T-helper 9 cell (primary cell): ENCODE data around the gene GNG12.

Source experiments
- DNase-seq: peaks from one replicate; pipeline ENCODE4 v3.0.0-alpha.2; 2020
- total RNA-seq, 2 donors: gene quantifications; one replicate each; lab custom pipeline; 2026; lab: John Stamatoyannopoulos, UW

The GNG12 gene
- total RNA-seq, result 0.35 to 0.48 reads per million in 2 donors

- DNase-seq, result no peak
Measured at GRCh38 chr1:67832737-67833601, at the start of gene GNG12. Gene GNG12, minus strand, starts transcription at chr1:67833467. Its CDS starts 125,781 bp downstream, at chr1:67707686.

GRCh38 chr1:67882196-67882958 lies 49.1 kb upstream of the GNG12 start:
- no peak for DNase-seq

GRCh38 chr1:67880056-67880601 lies 46.9 kb upstream of the GNG12 start:
- DNase-seq, result no peak

- DNase-seq, result no peak
Measured at GRCh38 chr1:67879485-67879884, 46.2 kb upstream of the GNG12 start.

GRCh38 chr1:67874501-67875111 lies 41.3 kb upstream of the GNG12 start:
- no peak for DNase-seq

GRCh38 chr1:67869233-67869632 lies 36.0 kb upstream of the GNG12 start:
- DNase-seq, result no peak

GRCh38 chr1:67863637-67864036 lies 30.4 kb upstream of the GNG12 start:
- no peak for DNase-seq

GRCh38 chr1:67862685-67863084 lies 29.4 kb upstream of the GNG12 start:
- DNase-seq, result no peak

- DNase-seq, result no peak
Measured at GRCh38 chr1:67861856-67862516, 28.7 kb upstream of the GNG12 start.

GRCh38 chr1:67860776-67861175 lies 27.5 kb upstream of the GNG12 start:
- no peak for DNase-seq

GRCh38 chr1:67856921-67857320 lies 23.7 kb upstream of the GNG12 start:
- no peak for DNase-seq

GRCh38 chr1:67855961-67856360 lies 22.7 kb upstream of the GNG12 start:
- DNase-seq, result no peak

GRCh38 chr1:67855444-67855843 lies 22.2 kb upstream of the GNG12 start:
- no peak for DNase-seq

- no peak for DNase-seq
Measured at GRCh38 chr1:67853704-67854103, 20.4 kb upstream of the GNG12 start.

- DNase-seq, result no peak
Measured at GRCh38 chr1:67851800-67852199, 18.5 kb upstream of the GNG12 start.

GRCh38 chr1:67850611-67851075 lies 17.4 kb upstream of the GNG12 start:
- no peak for DNase-seq

- no peak for DNase-seq
Measured at GRCh38 chr1:67850151-67850551, 16.9 kb upstream of the GNG12 start.

- no peak for DNase-seq
Measured at GRCh38 chr1:67847466-67847865, 14.2 kb upstream of the GNG12 start.

- DNase-seq, result no peak
Measured at GRCh38 chr1:67846538-67846937, 13.3 kb upstream of the GNG12 start.

- no peak for DNase-seq
Measured at GRCh38 chr1:67844988-67845387, 11.7 kb upstream of the GNG12 start.

GRCh38 chr1:67843746-67844145 lies 10.5 kb upstream of the GNG12 start:
- DNase-seq, result no peak

GRCh38 chr1:67843331-67843730 lies 10.1 kb upstream of the GNG12 start:
- DNase-seq, result no peak
